Activated B cell treated with CpG ODN at 0.5 μM for 24 hours (primary cell): ENCODE data around the gene RBM17. TPM values are rescaled to one million over a fixed set of nuclear protein-coding genes. Genes with fewer than 3 reads are reported as not detected.

Experiments
- ATAC-seq: fragments of 200-7000 bp; cut with Tn5 transposase; one replicate; pipeline ENCODE4 v1.10.0; 2021; ENCODE audit warnings: low read depth, mild to moderate bottlenecking, moderate library complexity
- CTCF ChIA-PET: fragments of 350-600 bp; sonication (Branson Sonifier 250); formaldehyde crosslinking; loops from one replicate; lab custom pipeline; 2021; ENCODE audit warnings: antibody characterized with exemption; lab: Charles Lee
- POLR2A ChIA-PET: fragments of 350-600 bp; sonication (Branson Sonifier 250); formaldehyde crosslinking; loops from one replicate; lab custom pipeline; 2021; ENCODE audit warnings: antibody characterized with exemption; lab: Charles Lee
- DNase-seq: peaks from one replicate; pipeline ENCODE4 v3.0.0; 2022
- H3K27ac Mint-ChIP-seq: one replicate; pipeline ENCODE4 v1.8.0; 2020; ENCODE audit warnings: mixed read lengths
- H3K27me3 Mint-ChIP-seq: one replicate; pipeline ENCODE4 v1.8.0; 2021; ENCODE audit warnings: mixed read lengths
- H3K36me3 Mint-ChIP-seq: one replicate; pipeline ENCODE4 v1.8.0; 2021; ENCODE audit warnings: low read depth, mixed read lengths
- H3K4me1 Mint-ChIP-seq: one replicate; pipeline ENCODE4 v1.8.0; 2021; ENCODE audit warnings: mixed read lengths
- H3K4me3 Mint-ChIP-seq: one replicate; pipeline ENCODE4 v1.8.0; 2020; ENCODE audit warnings: mild to moderate bottlenecking, mixed read lengths
- H3K9me3 Mint-ChIP-seq: one replicate; pipeline ENCODE4 v1.8.0; 2020; ENCODE audit warnings: mixed read lengths
- CTCF ChIP-seq: fragments of 200-600 bp; IDR thresholded peaks from one replicate; pipeline ENCODE4 v1.8.0; 2022; ENCODE audit warnings: antibody characterized with exemption, mild to moderate bottlenecking
- intact Hi-C: fragments of 100-400 bp; cut with micrococcal nuclease; formaldehyde crosslinking; loops from one replicate; pipeline ENCODE4 v1.15.1; 2024
- total RNA-seq: library from RNA; stranded (reverse); gene quantifications from 2 replicates; pipeline ENCODE4 v1.2.3, GENCODE V29; 2022

Gene RBM17
- total RNA-seq, 1 donor from 2014 or later, result 209 TPM

GRCh38 chr10:6142644-6143043 is 53.8 kb downstream of the RBM17 start:
- peak overlapping the region; percentile 11 for H3K4me3 Mint-ChIP-seq
- no peak for TF ChIP-seq CTCF

GRCh38 chr10:6143181-6143580 is 54.3 kb downstream of the RBM17 start:
- no peak for TF ChIP-seq CTCF
- H3K27ac Mint-ChIP-seq, result no peak overlapping the region
- no peaks in the 10 kb centered on the region for H3K9me3 Mint-ChIP-seq
- H3K27me3 Mint-ChIP-seq, result no peaks in the 10 kb centered on the region
- intact Hi-C loops, result loop anchor here (10.0 kb wide), 1 partner anchor 1272 kb away; the partner anchor contains the start of gene SFMBT2
- H3K4me3 Mint-ChIP-seq, result peak overlapping the region; percentile 48
- peaks cover 54% of the 10 kb centered on the region for H3K4me1 Mint-ChIP-seq
- POLR2A ChIA-PET, result interaction anchor here (0.5 to 1.2 kb wide), 4 partner anchors 13 to 267 kb away, joined by 3 to 6 read pairs (median 6); no protein-coding TSS in a partner anchor
- no peaks in the 10 kb centered on the region for H3K36me3 Mint-ChIP-seq
- no peak for ATAC-seq
- no peak for DNase-seq
- CTCF ChIA-PET, result no interaction called here

More at GRCh38 chr10:6142644-6143043, 53.8 kb downstream of the RBM17 start:
- H3K9me3 Mint-ChIP-seq, result no peaks in the 10 kb centered on the region
- ChIA-PET POLR2A (interaction anchor here (0.5 to 1.3 kb wide), 3 partner anchors 9 to 26 kb away, joined by 5 to 9 read pairs (median 6); no protein-coding TSS in a partner anchor), CTCF (interaction anchor here (0.7 kb wide), 1 partner anchor 259 kb away, joined by 3 read pairs; no protein-coding TSS in a partner anchor)
- intact Hi-C loops, result loop anchor here (10.0 kb wide), 1 partner anchor 1272 kb away; the partner anchor contains the start of gene SFMBT2
- H3K27ac Mint-ChIP-seq, result no peak overlapping the region
- peaks cover 49% of the 10 kb centered on the region for H3K4me1 Mint-ChIP-seq
- DNase-seq, result no peak
- no peak for ATAC-seq
- no peaks in the 10 kb centered on the region for H3K27me3 Mint-ChIP-seq
- H3K36me3 Mint-ChIP-seq, result no peaks in the 10 kb centered on the region

- DNase-seq, result peak; percentile 85
- Mint-ChIP-seq H3K4me1 (peaks cover 66% of the 10 kb centered on the region), H3K27me3 (no peaks in the 10 kb centered on the region), H3K9me3 (no peaks in the 10 kb centered on the region), H3K27ac (peak overlapping the region; percentile 77), H3K4me3 (peak overlapping the region; percentile 88), H3K36me3 (no peaks in the 10 kb centered on the region)
- TF ChIP-seq CTCF, result no peak
- CTCF ChIA-PET, result interaction anchor here (0.5 to 1.0 kb wide), 2 partner anchors 35 to 58 kb away, joined by 3 read pairs; partner anchors contain the start of gene PFKFB3
- intact Hi-C loops, result loop anchor here (1.0 to 10.0 kb wide), 5 partner anchors 19 to 1270 kb away; partner anchors contain the start of genes IL15RA, PFKFB3 and SFMBT2
- POLR2A ChIA-PET, result interaction anchor here (0.5 to 1.6 kb wide), 8 partner anchors 17 to 204 kb away, joined by 3 to 8 read pairs (median 4); partner anchors contain the start of gene PFKFB3
- ATAC-seq, result peak; percentile 86
Measured at GRCh38 chr10:6144406-6145165, 55.8 kb downstream of the RBM17 start.

- Mint-ChIP-seq H3K4me1 (peaks cover 65% of the 10 kb centered on the region), H3K27me3 (no peaks in the 10 kb centered on the region), H3K27ac (no peak overlapping the region), H3K9me3 (no peaks in the 10 kb centered on the region), H3K4me3 (peak overlapping the region; percentile 88), H3K36me3 (no peaks in the 10 kb centered on the region)
- CTCF ChIA-PET, result interaction anchor here (0.5 to 1.3 kb wide), 3 partner anchors 36 to 256 kb away, joined by 3 read pairs; partner anchors contain the start of gene PFKFB3
- ATAC-seq (no peak), DNase-seq (no peak)
- TF ChIP-seq CTCF, result no peak
- POLR2A ChIA-PET, result interaction anchor here (0.5 to 1.6 kb wide), 8 partner anchors 17 to 203 kb away, joined by 3 to 8 read pairs (median 4); partner anchors contain the start of gene PFKFB3
- intact Hi-C loops, result loop anchor here (2.0 to 10.0 kb wide), 3 partner anchors 169 to 1269 kb away; partner anchors contain the start of genes IL15RA and SFMBT2
Measured at GRCh38 chr10:6145166-6145987, 56.5 kb downstream of the RBM17 start.
